Measurements from ENCODE around the gene SPRR1B.
"Not testable (repeated sequence)": the region's sequence is repeated elsewhere in the genome, so short reads cannot be mapped to it uniquely, and the experiment has no call there.

The SPRR1B gene

GRCh38 chr1:153021829-153022228 lies 9.2 kb upstream of the SPRR1B start:
- H3K36me3 ChIP-seq (ENCODE audit: control insufficient read depth in 4 of 4, insufficient read depth in 4 of 4, low read length in 3 of 4); POLR2A ChIA-PET; DNase-seq; H3K4me1 ChIP-seq (ENCODE audit: control extremely low read depth in 1 of 4, control insufficient read depth in 4 of 4, insufficient read depth in 4 of 4, low read length in 3 of 4); H3K4me3 ChIP-seq (ENCODE audit: control insufficient read depth in 1 of 7, extremely low read depth in 1 of 7, insufficient read depth in 4 of 7, low read depth in 2 of 7, low read length in 6 of 7); H3K27me3 ChIP-seq (replicated peaks in 2 of 5; ENCODE audit: control insufficient read depth in 4 of 5, insufficient read depth in 5 of 5, low read length in 4 of 5); H3K9me3 ChIP-seq (ENCODE audit: control extremely low read depth in 1 of 5, control insufficient read depth in 4 of 5, insufficient read depth in 2 of 5, low read depth in 1 of 5, low read length in 4 of 5); H3K27ac ChIP-seq (ENCODE audit: insufficient read depth in 1 of 2, low read depth in 1 of 2, low read length in 2 of 2, poor library complexity in 1 of 2, severe bottlenecking in 2 of 2): not testable (repeated sequence)
- WGBS (ENCODE audit: insufficient coverage) = 49% methylated on average over 2 of the region's 2 CpGs
- CTCF ChIA-PET = interaction anchor here (1.3 kb wide), 1 partner anchor 11 kb away, joined by 3 read pairs; no protein-coding TSS in a partner anchor

GRCh38 chr1:153022340-153022739 lies 8.7 kb upstream of the SPRR1B start:
- WGBS (ENCODE audit: insufficient coverage) = 25% methylated on average over 4 of the region's 9 CpGs
- ChIA-PET POLR2A (interaction anchor here (0.6 kb wide), 1 partner anchor 53 kb away, joined by 4 read pairs; no protein-coding TSS in a partner anchor), CTCF (interaction anchor here (1.3 kb wide), 1 partner anchor 11 kb away, joined by 3 read pairs; no protein-coding TSS in a partner anchor)
- H3K27me3 ChIP-seq (replicated peaks in 2 of 5; ENCODE audit: control insufficient read depth in 4 of 5, insufficient read depth in 5 of 5, low read length in 4 of 5); H3K36me3 ChIP-seq (ENCODE audit: control insufficient read depth in 4 of 4, insufficient read depth in 4 of 4, low read length in 3 of 4); H3K4me1 ChIP-seq (ENCODE audit: control extremely low read depth in 1 of 4, control insufficient read depth in 4 of 4, insufficient read depth in 4 of 4, low read length in 3 of 4); H3K27ac ChIP-seq (ENCODE audit: insufficient read depth in 1 of 2, low read depth in 1 of 2, low read length in 2 of 2, poor library complexity in 1 of 2, severe bottlenecking in 2 of 2); H3K4me3 ChIP-seq (ENCODE audit: control insufficient read depth in 1 of 7, extremely low read depth in 1 of 7, insufficient read depth in 4 of 7, low read depth in 2 of 7, low read length in 6 of 7); H3K9me3 ChIP-seq (ENCODE audit: control extremely low read depth in 1 of 5, control insufficient read depth in 4 of 5, insufficient read depth in 2 of 5, low read depth in 1 of 5, low read length in 4 of 5): not testable (repeated sequence)
- DNase-seq = peak in 2 of 3 donors; percentile 9 to 10

GRCh38 chr1:153023109-153023508 lies 7.9 kb upstream of the SPRR1B start:
- Histone ChIP-seq H3K4me1 (ENCODE audit: control extremely low read depth in 1 of 4, control insufficient read depth in 4 of 4, insufficient read depth in 4 of 4, low read length in 3 of 4) (no peaks in the 10 kb centered on the region), H3K9me3 (ENCODE audit: control extremely low read depth in 1 of 5, control insufficient read depth in 4 of 5, insufficient read depth in 2 of 5, low read depth in 1 of 5, low read length in 4 of 5) (peaks cover 0 to 3% (median 0%) of the 10 kb centered on the region in 5 experiments), H3K4me3 (ENCODE audit: control insufficient read depth in 1 of 7, extremely low read depth in 1 of 7, insufficient read depth in 4 of 7, low read depth in 2 of 7, low read length in 6 of 7) (no peak overlapping the region), H3K27ac (ENCODE audit: insufficient read depth in 1 of 2, low read depth in 1 of 2, low read length in 2 of 2, poor library complexity in 1 of 2, severe bottlenecking in 2 of 2) (no peak overlapping the region), H3K27me3 (replicated peaks in 2 of 5; ENCODE audit: control insufficient read depth in 4 of 5, insufficient read depth in 5 of 5, low read length in 4 of 5) (peaks cover 0 to 5% (median 0%) of the 10 kb centered on the region in 5 experiments), H3K36me3 (ENCODE audit: control insufficient read depth in 4 of 4, insufficient read depth in 4 of 4, low read length in 3 of 4) (no peaks in the 10 kb centered on the region)
- 99% methylated on average over 6 of the region's 7 CpGs for WGBS (ENCODE audit: insufficient coverage)
- ChIA-PET POLR2A (no interaction called here), CTCF (no interaction called here)
- no peak for DNase-seq

DNA sequence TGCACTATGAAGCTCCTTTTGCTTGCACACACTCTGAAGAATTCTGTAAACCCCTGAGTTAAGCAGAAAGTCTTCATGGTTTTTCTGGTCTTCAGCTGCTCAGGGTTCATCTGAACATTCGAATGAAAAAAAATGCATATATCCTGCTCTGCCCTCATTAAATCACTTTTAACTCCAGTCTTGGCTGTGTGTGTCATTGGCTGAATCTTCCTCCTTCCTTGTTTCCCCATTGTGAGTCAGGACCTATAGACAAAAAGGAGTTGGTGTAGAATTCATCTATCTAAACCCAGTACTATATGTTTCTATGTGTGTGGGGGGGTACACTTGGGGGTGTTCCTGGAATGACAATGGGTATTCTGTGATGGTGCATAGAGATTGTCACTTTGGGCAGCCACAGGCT lies 6.6 kb upstream of the SPRR1B start:
- Histone ChIP-seq H3K27me3 (replicated peaks in 2 of 5; ENCODE audit: control insufficient read depth in 4 of 5, insufficient read depth in 5 of 5, low read length in 4 of 5) (peaks cover 0 to 2% (median 0%) of the 10 kb centered on the region in 5 experiments), H3K27ac (ENCODE audit: insufficient read depth in 1 of 2, low read depth in 1 of 2, low read length in 2 of 2, poor library complexity in 1 of 2, severe bottlenecking in 2 of 2) (no peak overlapping the region), H3K4me1 (ENCODE audit: control extremely low read depth in 1 of 4, control insufficient read depth in 4 of 4, insufficient read depth in 4 of 4, low read length in 3 of 4) (no peaks in the 10 kb centered on the region), H3K9me3 (ENCODE audit: control extremely low read depth in 1 of 5, control insufficient read depth in 4 of 5, insufficient read depth in 2 of 5, low read depth in 1 of 5, low read length in 4 of 5) (peaks cover 0 to 2% (median 0%) of the 10 kb centered on the region in 5 experiments), H3K4me3 (ENCODE audit: control insufficient read depth in 1 of 7, extremely low read depth in 1 of 7, insufficient read depth in 4 of 7, low read depth in 2 of 7, low read length in 6 of 7) (no peak overlapping the region), H3K36me3 (ENCODE audit: control insufficient read depth in 4 of 4, insufficient read depth in 4 of 4, low read length in 3 of 4) (no peaks in the 10 kb centered on the region)
- ChIA-PET CTCF (no interaction called here), POLR2A (no interaction called here)
- no peak for DNase-seq
- WGBS (ENCODE audit: insufficient coverage) = 100% methylated on average over 1 of the region's 1 CpG

- peaks cover 0 to 2% (median 0%) of the 10 kb centered on the region in 5 experiments for H3K27me3 ChIP-seq (replicated peaks in 2 of 5; ENCODE audit: control insufficient read depth in 4 of 5, insufficient read depth in 5 of 5, low read length in 4 of 5)
- no peak for DNase-seq
- H3K36me3 ChIP-seq (ENCODE audit: control insufficient read depth in 4 of 4, insufficient read depth in 4 of 4, low read length in 3 of 4) = no peaks in the 10 kb centered on the region
- H3K4me1 ChIP-seq (ENCODE audit: control extremely low read depth in 1 of 4, control insufficient read depth in 4 of 4, insufficient read depth in 4 of 4, low read length in 3 of 4) = no peaks in the 10 kb centered on the region
- H3K4me3 ChIP-seq (ENCODE audit: control insufficient read depth in 1 of 7, extremely low read depth in 1 of 7, insufficient read depth in 4 of 7, low read depth in 2 of 7, low read length in 6 of 7) = no peak overlapping the region
- POLR2A ChIA-PET = no interaction called here
- CTCF ChIA-PET = no interaction called here
- no CpG with 5 or more reads among the region's 1 CpG for WGBS (ENCODE audit: insufficient coverage)
- peaks cover 0 to 2% (median 0%) of the 10 kb centered on the region in 5 experiments for H3K9me3 ChIP-seq (ENCODE audit: control extremely low read depth in 1 of 5, control insufficient read depth in 4 of 5, insufficient read depth in 2 of 5, low read depth in 1 of 5, low read length in 4 of 5)
- H3K27ac ChIP-seq (ENCODE audit: insufficient read depth in 1 of 2, low read depth in 1 of 2, low read length in 2 of 2, poor library complexity in 1 of 2, severe bottlenecking in 2 of 2) = no peak overlapping the region
Measured at GRCh38 chr1:153025797-153026196, 5.2 kb upstream of the SPRR1B start.

DNA sequence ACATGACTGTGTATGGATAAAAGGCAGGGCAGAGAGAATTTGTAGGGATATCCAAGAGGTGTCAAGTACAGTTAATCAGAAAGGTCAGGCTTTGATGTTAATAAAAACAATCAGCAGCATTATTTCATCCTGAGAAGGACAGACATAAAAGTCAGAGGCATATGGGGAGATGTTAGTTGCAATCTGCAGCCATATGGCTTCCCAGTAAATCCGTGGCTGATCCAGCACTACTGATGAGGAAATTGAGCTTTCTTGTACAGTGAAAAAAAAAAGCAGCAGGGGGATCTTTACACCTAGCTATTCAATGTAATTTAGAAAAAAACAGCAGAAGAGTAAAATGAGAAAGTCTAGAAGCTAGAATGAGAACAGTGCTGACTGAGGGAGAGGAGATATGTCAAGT lies 2.2 kb upstream of the SPRR1B start:
- H3K27ac ChIP-seq (ENCODE audit: insufficient read depth in 1 of 2, low read depth in 1 of 2, low read length in 2 of 2, poor library complexity in 1 of 2, severe bottlenecking in 2 of 2) = no peak overlapping the region
- peaks cover 0 to 2% (median 0%) of the 10 kb centered on the region in 5 experiments for H3K9me3 ChIP-seq (ENCODE audit: control extremely low read depth in 1 of 5, control insufficient read depth in 4 of 5, insufficient read depth in 2 of 5, low read depth in 1 of 5, low read length in 4 of 5)
- WGBS (ENCODE audit: insufficient coverage) = 75% methylated on average over 1 of the region's 1 CpG
- H3K36me3 ChIP-seq (ENCODE audit: control insufficient read depth in 4 of 4, insufficient read depth in 4 of 4, low read length in 3 of 4) = no peaks in the 10 kb centered on the region
- no peak for DNase-seq
- POLR2A ChIA-PET = no interaction called here
- peaks cover 0 to 6% (median 2%) of the 10 kb centered on the region in 5 experiments for H3K27me3 ChIP-seq (replicated peaks in 2 of 5; ENCODE audit: control insufficient read depth in 4 of 5, insufficient read depth in 5 of 5, low read length in 4 of 5)
- CTCF ChIA-PET = no interaction called here
- no peak overlapping the region for H3K4me3 ChIP-seq (ENCODE audit: control insufficient read depth in 1 of 7, extremely low read depth in 1 of 7, insufficient read depth in 4 of 7, low read depth in 2 of 7, low read length in 6 of 7)
- H3K4me1 ChIP-seq (ENCODE audit: control extremely low read depth in 1 of 4, control insufficient read depth in 4 of 4, insufficient read depth in 4 of 4, low read length in 3 of 4) = no peaks in the 10 kb centered on the region

DNA sequence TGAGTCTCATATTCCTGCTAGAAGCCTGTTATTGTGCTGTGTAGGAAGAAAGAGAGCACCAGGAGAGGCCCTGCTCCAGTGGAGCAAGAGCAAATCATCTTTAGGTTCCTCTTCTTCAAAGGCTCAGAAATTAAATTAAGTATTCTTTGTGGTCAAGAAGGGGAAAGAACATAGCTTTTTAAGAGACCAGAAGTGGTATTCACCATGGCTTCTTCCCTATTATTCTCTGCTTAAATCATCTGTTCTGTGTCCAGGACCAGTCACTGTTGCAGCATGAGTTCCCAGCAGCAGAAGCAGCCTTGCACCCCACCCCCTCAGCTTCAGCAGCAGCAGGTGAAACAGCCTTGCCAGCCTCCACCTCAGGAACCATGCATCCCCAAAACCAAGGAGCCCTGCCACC lies 1.1 kb downstream of the SPRR1B start:
- Histone ChIP-seq H3K4me1 (ENCODE audit: control extremely low read depth in 1 of 4, control insufficient read depth in 4 of 4, insufficient read depth in 4 of 4, low read length in 3 of 4) (no peaks in the 10 kb centered on the region), H3K27ac (ENCODE audit: insufficient read depth in 1 of 2, low read depth in 1 of 2, low read length in 2 of 2, poor library complexity in 1 of 2, severe bottlenecking in 2 of 2) (no peak overlapping the region), H3K4me3 (ENCODE audit: control insufficient read depth in 1 of 7, extremely low read depth in 1 of 7, insufficient read depth in 4 of 7, low read depth in 2 of 7, low read length in 6 of 7) (no peak overlapping the region), H3K36me3 (ENCODE audit: control insufficient read depth in 4 of 4, insufficient read depth in 4 of 4, low read length in 3 of 4) (no peaks in the 10 kb centered on the region), H3K27me3 (replicated peaks in 2 of 5; ENCODE audit: control insufficient read depth in 4 of 5, insufficient read depth in 5 of 5, low read length in 4 of 5) (peaks cover 0 to 9% (median 2%) of the 10 kb centered on the region in 5 experiments), H3K9me3 (ENCODE audit: control extremely low read depth in 1 of 5, control insufficient read depth in 4 of 5, insufficient read depth in 2 of 5, low read depth in 1 of 5, low read length in 4 of 5) (peaks cover 0 to 2% (median 0%) of the 10 kb centered on the region in 5 experiments)
- ChIA-PET CTCF (no interaction called here), POLR2A (no interaction called here)
- DNase-seq = no peak
